B cell (primary cell): ENCODE data around the gene RPSA.

Experiments used
- CTCF ChIP-seq: fragments of 200-600 bp; IDR thresholded peaks from one replicate; pipeline ENCODE4 v1.8.0; 2022; ENCODE audit warnings: antibody characterized with exemption, mild to moderate bottlenecking
- EZH2 ChIP-seq: IDR thresholded peaks from 2 replicates; pipeline ENCODE4 v1.6.1; 2012; ENCODE audit warnings: borderline replicate concordance, low read depth, mild to moderate bottlenecking, moderate library complexity, low read length; ENCODE audit not compliant: insufficient read depth, poor library complexity, severe bottlenecking

DNA sequence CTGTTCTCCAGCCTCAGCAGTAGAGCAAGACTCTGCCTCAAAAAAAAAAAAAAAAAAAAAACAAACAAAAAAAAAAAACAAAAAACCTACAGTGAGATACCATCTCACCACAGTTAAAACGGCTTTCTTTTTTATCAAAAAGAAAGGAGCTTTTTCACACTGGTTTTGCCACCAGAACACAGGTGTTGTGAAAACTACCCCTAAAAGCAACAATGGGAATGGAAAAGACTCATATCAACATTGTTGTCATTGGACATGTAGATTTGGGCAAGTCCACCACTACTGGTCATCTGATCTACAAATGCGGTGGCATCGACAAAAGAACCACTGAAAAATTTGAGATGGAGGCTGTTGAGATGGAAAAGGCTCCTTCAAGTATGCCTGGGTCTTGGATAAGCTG is 48.2 kb upstream of the RPSA start:
- no peak for TF ChIP-seq CTCF
- TF ChIP-seq EZH2, result no peak
